ENCODE data around the gene PLXNA1.

Gene PLXNA1

GRCh38 chr3:126944089-126944965 is 38.6 kb upstream of the PLXNA1 start (continued):
- TF ChIP-seq ZNF221 (tag by site-specific recombination; IDR thresholded peaks at IDR 0.05; ENCODE audit: borderline replicate concordance) = no peak
- TF ChIP-seq, protein P1, sequence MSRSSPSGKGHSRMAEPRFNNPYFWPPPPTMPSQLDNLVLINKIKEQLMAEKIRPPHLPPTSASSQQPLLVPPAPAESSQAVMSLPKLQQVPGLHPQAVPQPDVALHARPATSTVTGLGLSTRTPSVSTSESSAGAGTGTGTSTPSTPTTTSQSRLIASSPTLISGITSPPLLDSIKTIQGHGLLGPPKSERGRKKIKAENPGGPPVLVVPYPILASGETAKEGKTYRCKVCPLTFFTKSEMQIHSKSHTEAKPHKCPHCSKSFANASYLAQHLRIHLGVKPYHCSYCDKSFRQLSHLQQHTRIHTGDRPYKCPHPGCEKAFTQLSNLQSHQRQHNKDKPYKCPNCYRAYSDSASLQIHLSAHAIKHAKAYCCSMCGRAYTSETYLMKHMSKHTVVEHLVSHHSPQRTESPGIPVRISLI (tag by site-specific recombination; IDR thresholded peaks at IDR 0.05) = no peak
- TF ChIP-seq ZNF596 (tag by site-specific recombination; IDR thresholded peaks at IDR 0.05) = no peak
- no peak for TF ChIP-seq SETDB1 (IDR thresholded peaks at IDR 0.05; ENCODE audit: insufficient read length, low read length)
- no peak for TF ChIP-seq KLF10 (tag by site-specific recombination; IDR thresholded peaks at IDR 0.05)

GRCh38 chr3:126945171-126945721 is 37.7 kb upstream of the PLXNA1 start:
- no peak overlapping the region for H3K27ac ChIP-seq (ENCODE audit: extremely low read depth, low read depth, low read length)
- H3K9me3 ChIP-seq (ENCODE audit: control insufficient read depth, insufficient read depth, low read depth, low read length) = no peaks in the 10 kb centered on the region
- H3K4me3 ChIP-seq (ENCODE audit: low read depth, low read length) = no peak overlapping the region
- no peaks in the 10 kb centered on the region for H3K4me1 ChIP-seq (ENCODE audit: control insufficient read depth, insufficient read depth, low read length)
- POLR2A ChIA-PET = no interaction called here
- CTCF ChIA-PET = interaction anchor here (0.6 kb wide), 1 partner anchor 73 kb away, joined by 3 read pairs; no protein-coding TSS in a partner anchor
- peaks cover 0 to 11% of the 10 kb centered on the region in 2 experiments; a peak in 1 of 3 replicates for H3K36me3 ChIP-seq (ENCODE audit: control insufficient read depth in 2 of 2, insufficient read depth in 1 of 2, low read length in 2 of 2)
- no peak for TF ChIP-seq ZNF513 (tag by site-specific recombination; IDR thresholded peaks at IDR 0.05)
- TF ChIP-seq, protein P2, sequence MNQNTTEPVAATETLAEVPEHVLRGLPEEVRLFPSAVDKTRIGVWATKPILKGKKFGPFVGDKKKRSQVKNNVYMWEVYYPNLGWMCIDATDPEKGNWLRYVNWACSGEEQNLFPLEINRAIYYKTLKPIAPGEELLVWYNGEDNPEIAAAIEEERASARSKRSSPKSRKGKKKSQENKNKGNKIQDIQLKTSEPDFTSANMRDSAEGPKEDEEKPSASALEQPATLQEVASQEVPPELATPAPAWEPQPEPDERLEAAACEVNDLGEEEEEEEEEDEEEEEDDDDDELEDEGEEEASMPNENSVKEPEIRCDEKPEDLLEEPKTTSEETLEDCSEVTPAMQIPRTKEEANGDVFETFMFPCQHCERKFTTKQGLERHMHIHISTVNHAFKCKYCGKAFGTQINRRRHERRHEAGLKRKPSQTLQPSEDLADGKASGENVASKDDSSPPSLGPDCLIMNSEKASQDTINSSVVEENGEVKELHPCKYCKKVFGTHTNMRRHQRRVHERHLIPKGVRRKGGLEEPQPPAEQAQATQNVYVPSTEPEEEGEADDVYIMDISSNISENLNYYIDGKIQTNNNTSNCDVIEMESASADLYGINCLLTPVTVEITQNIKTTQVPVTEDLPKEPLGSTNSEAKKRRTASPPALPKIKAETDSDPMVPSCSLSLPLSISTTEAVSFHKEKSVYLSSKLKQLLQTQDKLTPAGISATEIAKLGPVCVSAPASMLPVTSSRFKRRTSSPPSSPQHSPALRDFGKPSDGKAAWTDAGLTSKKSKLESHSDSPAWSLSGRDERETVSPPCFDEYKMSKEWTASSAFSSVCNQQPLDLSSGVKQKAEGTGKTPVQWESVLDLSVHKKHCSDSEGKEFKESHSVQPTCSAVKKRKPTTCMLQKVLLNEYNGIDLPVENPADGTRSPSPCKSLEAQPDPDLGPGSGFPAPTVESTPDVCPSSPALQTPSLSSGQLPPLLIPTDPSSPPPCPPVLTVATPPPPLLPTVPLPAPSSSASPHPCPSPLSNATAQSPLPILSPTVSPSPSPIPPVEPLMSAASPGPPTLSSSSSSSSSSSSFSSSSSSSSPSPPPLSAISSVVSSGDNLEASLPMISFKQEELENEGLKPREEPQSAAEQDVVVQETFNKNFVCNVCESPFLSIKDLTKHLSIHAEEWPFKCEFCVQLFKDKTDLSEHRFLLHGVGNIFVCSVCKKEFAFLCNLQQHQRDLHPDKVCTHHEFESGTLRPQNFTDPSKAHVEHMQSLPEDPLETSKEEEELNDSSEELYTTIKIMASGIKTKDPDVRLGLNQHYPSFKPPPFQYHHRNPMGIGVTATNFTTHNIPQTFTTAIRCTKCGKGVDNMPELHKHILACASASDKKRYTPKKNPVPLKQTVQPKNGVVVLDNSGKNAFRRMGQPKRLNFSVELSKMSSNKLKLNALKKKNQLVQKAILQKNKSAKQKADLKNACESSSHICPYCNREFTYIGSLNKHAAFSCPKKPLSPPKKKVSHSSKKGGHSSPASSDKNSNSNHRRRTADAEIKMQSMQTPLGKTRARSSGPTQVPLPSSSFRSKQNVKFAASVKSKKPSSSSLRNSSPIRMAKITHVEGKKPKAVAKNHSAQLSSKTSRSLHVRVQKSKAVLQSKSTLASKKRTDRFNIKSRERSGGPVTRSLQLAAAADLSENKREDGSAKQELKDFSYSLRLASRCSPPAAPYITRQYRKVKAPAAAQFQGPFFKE (tag by site-specific recombination; IDR thresholded peaks at IDR 0.05; ENCODE audit: borderline replicate concordance) = no peak
- no peak for TF ChIP-seq ZNF24 (tag by site-specific recombination; IDR thresholded peaks at IDR 0.05)
- TF ChIP-seq HOXD13 (CRISPR knock-in tag; IDR thresholded peaks at IDR 0.05; ENCODE audit: borderline replicate concordance) = no peak
- TF ChIP-seq ZNF280D (tag by site-specific recombination; IDR thresholded peaks at IDR 0.05) = no peak
- no peak for TF ChIP-seq ZNF843 (tag by site-specific recombination; IDR thresholded peaks at IDR 0.05)

All from HEK293 (cell line).